IMR-90 (cell line): ENCODE measurements around the gene NLRP3. TPM values are rescaled to one million over a fixed set of nuclear protein-coding genes. Genes with fewer than 3 reads are reported as not detected.
"Not testable (repeated sequence)": the region's sequence is repeated elsewhere in the genome, so short reads cannot be mapped to it uniquely, and the experiment has no call there.

ENCODE experiments used
- ATAC-seq: fragments of 200-7000 bp; cut with Tn5 transposase; 2 replicates; pipeline ENCODE4 v1.9.1; 2020; ENCODE audit warnings: low read depth, mild to moderate bottlenecking, moderate library complexity
- BruUV-seq: library from RNA; stranded (reverse); fragments of 400-500 nt; replicated peaks from 2 replicates; lab custom pipeline; 2021; lab: Mats Ljungman, UMichigan
- CTCF ChIA-PET: fragments of 300-600 bp; formaldehyde crosslinking; extraction: SDS; loops from one replicate; lab custom pipeline; 2021; ENCODE audit warnings: antibody characterized with exemption; lab: Yijun Ruan, JAX
- POLR2A ChIA-PET: fragments of 300-600 bp; sonication (Branson Sonifier 250); formaldehyde crosslinking; loops from one replicate; lab custom pipeline; 2022; ENCODE audit warnings: antibody characterized with exemption; ENCODE audit not compliant: unreplicated experiment; lab: Charles Lee
- DNase-seq: peaks from one replicate; pipeline ENCODE4 v3.0.0; 2013
- H2AFZ ChIP-seq: replicated peaks from 2 replicates; pipeline ENCODE3; 2013; ENCODE audit warnings: low read length, mild to moderate bottlenecking; ENCODE audit not compliant: poor library complexity
- H2AK5ac ChIP-seq: 2 replicates; pipeline ENCODE4 v1.6.1; 2013; ENCODE audit warnings: low read depth, low read length, inconsistent platforms
- H2AK9ac ChIP-seq: replicated peaks from 2 replicates; pipeline ENCODE3; 2013; ENCODE audit warnings: mild to moderate bottlenecking, low read depth, low read length, moderate library complexity; ENCODE audit not compliant: poor library complexity
- H2BK120ac ChIP-seq: 2 replicates; pipeline ENCODE4 v1.6.1; 2013; ENCODE audit warnings: low read depth, low read length, inconsistent platforms
- H2BK15ac ChIP-seq: 3 replicates; pipeline ENCODE4 v1.6.1; 2013; ENCODE audit warnings: low read depth, low read length, inconsistent platforms
- H2BK20ac ChIP-seq: 2 replicates; pipeline ENCODE4 v1.6.1; 2013; ENCODE audit warnings: low read depth, mild to moderate bottlenecking, inconsistent platforms, low read length, moderate library complexity
- H2BK5ac ChIP-seq: 2 replicates; pipeline ENCODE4 v1.6.1; 2013; ENCODE audit warnings: mild to moderate bottlenecking, low read depth, low read length, inconsistent platforms; ENCODE audit not compliant: poor library complexity, severe bottlenecking
- H3K14ac ChIP-seq: replicated peaks from 2 replicates; pipeline ENCODE4 v1.6.1; 2013; ENCODE audit warnings: low read depth, low read length, inconsistent platforms
- H3K18ac ChIP-seq: 2 replicates; pipeline ENCODE4 v1.6.1; 2013; ENCODE audit warnings: low read depth, low read length, control low read depth
- H3K23ac ChIP-seq: 2 replicates; pipeline ENCODE4 v1.6.1; 2013; ENCODE audit warnings: low read depth, low read length, inconsistent platforms
- H3K27ac ChIP-seq: 2 replicates; pipeline ENCODE4 v1.5.1; 2013; ENCODE audit warnings: mild to moderate bottlenecking, control low read depth, low read length; ENCODE audit not compliant: insufficient read depth
- H3K27me3 ChIP-seq: 2 replicates; pipeline ENCODE4 v1.6.1; 2013; ENCODE audit warnings: low read length; ENCODE audit not compliant: control insufficient read depth, insufficient read depth
- H3K36me3 ChIP-seq: 2 replicates; pipeline ENCODE4 v1.6.1; 2013; ENCODE audit warnings: low read length, mixed read lengths; ENCODE audit not compliant: control insufficient read depth, insufficient read depth
- H3K4ac ChIP-seq: 2 replicates; pipeline ENCODE4 v1.6.1; 2013; ENCODE audit warnings: low read depth, low read length, inconsistent platforms
- H3K4me1 ChIP-seq: 2 replicates; pipeline ENCODE4 v1.6.1; 2013; ENCODE audit warnings: low read length, mixed read lengths; ENCODE audit not compliant: control insufficient read depth, insufficient read depth
- H3K4me2 ChIP-seq: 2 replicates; pipeline ENCODE4 v1.6.1; 2013; ENCODE audit warnings: low read depth, mild to moderate bottlenecking, control low read depth, low read length, moderate library complexity
- H3K4me3 ChIP-seq: 2 replicates; pipeline ENCODE4 v1.5.1; 2013; ENCODE audit warnings: low read depth, mild to moderate bottlenecking, control low read depth, low read length, moderate library complexity; ENCODE audit not compliant: insufficient read depth
- H3K56ac ChIP-seq: 2 replicates; pipeline ENCODE4 v1.6.1; 2013; ENCODE audit warnings: low read length, inconsistent platforms; ENCODE audit not compliant: insufficient read depth; ENCODE audit errors: extremely low read depth
- H3K79me1 ChIP-seq, 2 experiments: 2 replicates each; pipeline ENCODE4 v1.6.1; 2013; ENCODE audit warnings: low read length in 2 of 2, inconsistent platforms in 1 of 2, low read depth in 1 of 2
- H3K9ac ChIP-seq: 2 replicates; pipeline ENCODE4 v1.6.1; 2013; ENCODE audit warnings: low read depth, low read length, control low read depth
- H3K9me1 ChIP-seq: 2 replicates; pipeline ENCODE4 v1.6.1; 2013; ENCODE audit warnings: low read length, inconsistent platforms; ENCODE audit not compliant: insufficient read depth
- H3K9me3 ChIP-seq: 2 replicates; pipeline ENCODE4 v1.6.1; 2013; ENCODE audit warnings: low read length; ENCODE audit not compliant: control insufficient read depth, insufficient read depth
- H4K20me1 ChIP-seq: 2 replicates; pipeline ENCODE4 v1.6.1; 2013; ENCODE audit warnings: low read length, inconsistent platforms; ENCODE audit not compliant: insufficient read depth
- H4K5ac ChIP-seq: 2 replicates; pipeline ENCODE4 v1.6.1; 2013; ENCODE audit warnings: mild to moderate bottlenecking, low read depth, low read length, control low read depth
- H4K8ac ChIP-seq, 2 experiments: 2 replicates each; pipeline ENCODE4 v1.6.1; 2013; ENCODE audit warnings: low read depth in 2 of 2, low read length in 2 of 2, control low read depth in 1 of 2, inconsistent platforms in 1 of 2
- H4K91ac ChIP-seq: 2 replicates; pipeline ENCODE4 v1.6.1; 2013; ENCODE audit warnings: low read depth, low read length, inconsistent platforms; ENCODE audit not compliant: insufficient read depth
- WGBS, 2 experiments: methylation state at CpG; one replicate each; pipeline versions ENCODE4 v1.1.5 to v1.1.7; 2013; ENCODE audit warnings: missing lambda C conversion rate in 2 of 2; ENCODE audit not compliant: insufficient read length in 1 of 2; ENCODE audit errors: extremely low coverage in 2 of 2; 5-methylcytosine and 5-hydroxymethylcytosine counted together
- dilution Hi-C: fragments of 300-500 bp; cut with HindIII; formaldehyde crosslinking; loops from one replicate; pipeline ENCODE4 v1.14.3; 2018; ENCODE audit warnings: low sequenced_read_pairs; ENCODE audit not compliant: unreplicated experiment
- in situ Hi-C: fragments of 300-500 bp; cut with MboI; formaldehyde crosslinking; loops from 3 replicates; pipeline ENCODE4 v1.14.3; 2019; ENCODE audit warnings: low sequenced_read_pairs, inconsistent platforms, mixed read lengths
- intact Hi-C: fragments of 100-400 bp; cut with micrococcal nuclease; formaldehyde crosslinking; loops from 2 replicates; pipeline ENCODE4 v1.10.0; 2022
- polyA plus RNA-seq, 3 experiments: library from polyadenylated mRNA; depleted of rRNA; stranded (reverse); fragments of >200 nt; gene quantifications; 2 replicates each; pipeline ENCODE4 v1.2.3, GENCODE V29; 2012; ENCODE audit warnings: low replicate concordance in 1 of 3
- total RNA-seq: library from RNA; depleted of rRNA; stranded (reverse); fragments of >200 nt; gene quantifications from 2 replicates; pipeline ENCODE4 v1.2.3, GENCODE V29; 2012

NLRP3 gene
- total and polyA plus RNA-seq, 2 of the 4 experiments (the other 2 are of a cell fraction), result 0.18 TPM; not detected in 1

GRCh38 chr1:247374651-247375334 is 41.2 kb upstream of the NLRP3 start:
- in situ Hi-C loops (loop anchor here (5.0 kb wide), 1 partner anchor 52 kb away; no protein-coding TSS in a partner anchor), intact Hi-C loops (loop anchor here (1.0 to 5.0 kb wide), 2 partner anchors 42 to 113 kb away; partner anchors contain the start of gene ZNF496)
- H3K4me3 ChIP-seq, H3K4me1 ChIP-seq, H3K27ac ChIP-seq, H3K36me3 ChIP-seq, H2AFZ ChIP-seq, H2AK9ac ChIP-seq, H2AK5ac ChIP-seq, H4K8ac ChIP-seq, H2BK20ac ChIP-seq, H3K23ac ChIP-seq, BruUV-seq, H3K18ac ChIP-seq, H3K79me1 ChIP-seq, H3K9me3 ChIP-seq, H4K20me1 ChIP-seq, H3K56ac ChIP-seq, H3K14ac ChIP-seq, DNase-seq, H2BK15ac ChIP-seq, H3K4me2 ChIP-seq, ATAC-seq, H3K4ac ChIP-seq, dilution Hi-C loops, POLR2A ChIA-PET, H4K91ac ChIP-seq, H3K9ac ChIP-seq, H2BK5ac ChIP-seq, H3K9me1 ChIP-seq, H2BK120ac ChIP-seq, H4K5ac ChIP-seq, H3K27me3 ChIP-seq: not testable (repeated sequence)
- CTCF ChIA-PET, result interaction anchor here (0.6 kb wide), 2 partner anchors 10 to 77 kb away, joined by 3 to 4 read pairs; no protein-coding TSS in a partner anchor
- no CpG with 5 or more reads among the region's 8 CpGs for WGBS, 2 experiments
